AG09319 (cell line): ENCODE data around the gene ITIH5.
"Not testable (repeated sequence)": the region's sequence is repeated elsewhere in the genome, so short reads cannot be mapped to it uniquely, and the experiment has no call there.

Experiments used
- DNase-seq: peaks from one replicate; pipeline ENCODE4 v3.0.0-alpha.2; 2010; ENCODE audit warnings: low read depth; ENCODE audit errors: extremely low read depth
- CTCF ChIP-seq: IDR thresholded peaks from 2 replicates; pipeline ENCODE4 v1.5.1; 2011; ENCODE audit warnings: low read depth, mild to moderate bottlenecking, inconsistent platforms, low read length, moderate library complexity

Gene ITIH5

GRCh38 chr10:7686351-7687171 lies 19.8 kb upstream of the ITIH5 start:
- no peak for TF ChIP-seq CTCF
- DNase-seq = no peak

- DNase-seq = not testable (repeated sequence)
Measured at GRCh38 chr10:7680078-7680477, 13.3 kb upstream of the ITIH5 start.

GRCh38 chr10:7679256-7679655 lies 12.5 kb upstream of the ITIH5 start:
- TF ChIP-seq CTCF = no peak
- DNase-seq = no peak

DNA sequence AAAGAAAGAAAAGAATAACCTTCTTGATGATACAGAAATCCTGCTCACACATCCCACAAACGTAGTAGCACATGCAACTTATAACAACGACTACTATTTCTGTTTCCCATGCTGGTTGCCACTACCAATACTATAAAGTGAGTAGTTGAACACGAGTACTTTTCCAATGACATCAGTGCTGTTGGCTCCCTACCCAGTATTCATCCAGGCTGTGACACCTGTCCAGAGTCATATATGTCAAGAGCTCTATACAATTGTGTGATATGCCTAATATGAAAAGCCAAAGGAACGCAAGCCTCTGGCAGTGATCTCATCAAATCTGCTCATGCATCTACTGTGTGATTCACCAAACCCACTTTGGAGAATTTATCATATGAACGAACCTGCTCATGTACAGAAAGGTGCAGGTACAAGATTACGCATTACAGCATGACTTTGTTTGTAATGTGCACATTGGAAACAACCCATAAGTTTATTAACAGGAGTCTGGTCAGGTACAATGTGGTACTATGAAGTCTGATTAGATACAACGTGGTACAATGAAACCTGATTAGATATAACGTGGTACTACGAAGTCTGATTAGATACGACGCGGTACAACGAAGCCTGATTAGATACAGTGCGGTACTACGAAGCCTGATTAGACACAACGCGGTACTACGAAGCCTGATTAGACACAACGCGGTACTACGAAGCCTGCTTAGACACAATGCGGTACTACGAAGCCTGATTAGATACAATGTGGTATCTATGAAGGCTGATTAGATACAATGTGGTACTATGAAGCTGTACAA lies 5.8 kb upstream of the ITIH5 start:
- DNase-seq = no peak
- no peak for TF ChIP-seq CTCF

- no peak for TF ChIP-seq CTCF
- DNase-seq = no peak
Measured at GRCh38 chr10:7670157-7670556, 3.4 kb upstream of the ITIH5 start.

DNA sequence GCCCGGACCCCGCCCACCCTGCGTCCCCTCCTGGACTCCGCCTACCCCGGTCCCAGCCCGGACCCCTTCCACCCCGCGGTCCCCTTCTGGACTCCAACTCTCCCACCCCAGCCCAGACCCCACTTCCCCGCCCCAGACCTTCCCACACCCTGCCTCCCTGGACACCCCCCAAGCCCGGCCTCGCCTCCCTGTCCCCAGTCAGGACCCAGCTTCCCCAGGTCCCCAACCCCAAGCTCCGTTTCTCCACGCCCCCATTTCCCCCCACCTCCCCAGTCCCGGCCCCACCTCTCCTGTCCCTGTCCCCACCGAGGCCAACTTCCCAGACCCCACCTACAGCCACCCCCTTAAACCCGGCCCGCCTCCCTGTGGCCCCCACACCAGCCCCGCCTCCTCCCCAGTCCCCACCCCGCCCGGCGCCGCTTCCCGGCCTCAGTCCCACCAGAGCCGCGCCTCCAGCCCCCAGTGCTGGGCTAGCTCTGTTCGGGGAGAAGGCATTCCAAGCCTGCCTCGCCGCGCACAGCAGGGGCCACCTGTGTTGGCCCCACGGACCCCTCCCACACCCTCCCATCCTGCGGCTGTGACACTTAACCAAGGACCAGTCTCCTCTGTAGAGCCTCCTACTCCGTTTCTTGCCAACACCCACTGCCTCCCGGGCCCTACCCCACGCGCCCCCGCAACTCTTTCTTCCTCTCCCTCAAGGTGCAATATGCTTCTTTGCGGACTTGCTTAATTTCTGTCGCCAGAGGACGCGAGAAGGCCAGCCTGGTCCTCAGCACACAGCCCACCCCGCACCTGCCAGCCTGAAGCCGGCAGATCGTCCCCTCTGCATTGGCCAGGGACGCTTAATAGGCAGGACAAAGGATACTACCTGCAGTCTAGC lies 736 bp upstream of the ITIH5 start:
- TF ChIP-seq CTCF = no peak
- DNase-seq = no peak

DNA sequence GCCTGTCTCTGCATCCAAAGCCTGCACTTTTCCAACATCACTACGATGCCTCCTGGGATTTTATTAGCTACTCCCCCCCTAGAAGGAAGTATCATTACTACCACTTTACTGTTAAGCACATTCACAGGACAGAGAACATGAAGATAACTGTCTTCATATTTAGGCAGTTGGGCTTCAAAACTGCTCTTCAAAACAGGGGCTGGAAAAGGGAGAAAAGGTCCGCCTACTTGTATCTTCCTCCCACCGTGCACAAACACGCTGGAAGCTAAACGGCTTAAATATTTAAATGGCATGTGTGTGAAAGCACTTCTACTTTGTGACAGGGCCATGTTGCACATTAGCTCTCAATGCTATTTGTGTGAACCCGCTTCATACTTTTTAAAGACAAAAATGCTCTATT lies 999 bp downstream of the ITIH5 start:
- DNase-seq = no peak
- TF ChIP-seq CTCF = no peak
